SK-N-SH (cell line): Measurements from ENCODE around the gene ARHGEF12. TPM values are rescaled to one million over a fixed set of nuclear protein-coding genes. Genes with fewer than 3 reads are reported as not detected.

Source experiments
- polyA plus RNA-seq, 3 experiments: library from polyadenylated mRNA; depleted of rRNA; stranded (reverse); fragments of >200 nt; gene quantifications; 2 replicates each; pipeline ENCODE4 v1.2.3, GENCODE V29; 2012
- small RNA-seq, 7 experiments: library from RNA; depleted of rRNA; stranded (forward); fragments of <200 nt; gene quantifications; one replicate each; pipeline ENCODE3, GENCODE V24; 2012

Gene ARHGEF12
- polyA plus RNA-seq, 1 of the 3 experiments (the other 2 are of a cell fraction), result 12.3 TPM

Small RNA genes lying within 50 kb of the gene (small RNA-seq; reads per million reads assigned to genes)
- 8.0 to 69.0 (median 19.6) reads per million in 7 experiments for gene RF00100

Other genes with a start within 250 kb of the ARHGEF12 start
- gene TRIM29, start 198.3 kb upstream of the ARHGEF12 start, polyA plus RNA-seq (2012; rRNA removed), result 0.03 TPM in 1 of 2 replicates, not detected in the other
- 27.6 and 28.0 TPM in 2 replicates for gene OAF, start 125.4 kb upstream of the ARHGEF12 start, polyA plus RNA-seq (2012; rRNA removed)
- gene POU2F3, start 96.3 kb upstream of the ARHGEF12 start, polyA plus RNA-seq (2012; rRNA removed), result 0.02 TPM in 1 of 2 replicates, not detected in the other
- 12.7 and 18.7 TPM in 2 replicates for gene TLCD5, start 11.1 kb upstream of the ARHGEF12 start, polyA plus RNA-seq (2012; rRNA removed)
- 0.02 and 0.03 TPM in 2 replicates for gene GRIK4, start 175.3 kb downstream of the ARHGEF12 start, polyA plus RNA-seq (2012; rRNA removed)